IMR-90 (cell line): ENCODE measurements around the gene ZMIZ1. TPM values are rescaled to one million over a fixed set of nuclear protein-coding genes. Genes with fewer than 3 reads are reported as not detected.
A peak's percentile ranks its signal among the peaks of the same experiment; 100 is the strongest.

Experiments used
- ATAC-seq: fragments of 200-7000 bp; cut with Tn5 transposase; 2 replicates; pipeline ENCODE4 v1.9.1; 2020; ENCODE audit warnings: low read depth, mild to moderate bottlenecking, moderate library complexity
- BruUV-seq: library from RNA; stranded (reverse); fragments of 400-500 nt; replicated peaks from 2 replicates; lab custom pipeline; 2021; lab: Mats Ljungman, UMichigan
- CTCF ChIA-PET: fragments of 300-600 bp; formaldehyde crosslinking; extraction: SDS; loops from one replicate; lab custom pipeline; 2021; ENCODE audit warnings: antibody characterized with exemption; lab: Yijun Ruan, JAX
- POLR2A ChIA-PET: fragments of 300-600 bp; sonication (Branson Sonifier 250); formaldehyde crosslinking; loops from one replicate; lab custom pipeline; 2022; ENCODE audit warnings: antibody characterized with exemption; ENCODE audit not compliant: unreplicated experiment; lab: Charles Lee
- DNase-seq: peaks from one replicate; pipeline ENCODE4 v3.0.0; 2013
- H2AFZ ChIP-seq: replicated peaks from 2 replicates; pipeline ENCODE3; 2013; ENCODE audit warnings: low read length, mild to moderate bottlenecking; ENCODE audit not compliant: poor library complexity
- H2AK5ac ChIP-seq: 2 replicates; pipeline ENCODE4 v1.6.1; 2013; ENCODE audit warnings: low read depth, low read length, inconsistent platforms
- H2AK9ac ChIP-seq: replicated peaks from 2 replicates; pipeline ENCODE3; 2013; ENCODE audit warnings: mild to moderate bottlenecking, low read depth, low read length, moderate library complexity; ENCODE audit not compliant: poor library complexity
- H2BK120ac ChIP-seq: 2 replicates; pipeline ENCODE4 v1.6.1; 2013; ENCODE audit warnings: low read depth, low read length, inconsistent platforms
- H2BK15ac ChIP-seq: 3 replicates; pipeline ENCODE4 v1.6.1; 2013; ENCODE audit warnings: low read depth, low read length, inconsistent platforms
- H2BK20ac ChIP-seq: 2 replicates; pipeline ENCODE4 v1.6.1; 2013; ENCODE audit warnings: low read depth, mild to moderate bottlenecking, inconsistent platforms, low read length, moderate library complexity
- H2BK5ac ChIP-seq: 2 replicates; pipeline ENCODE4 v1.6.1; 2013; ENCODE audit warnings: mild to moderate bottlenecking, low read depth, low read length, inconsistent platforms; ENCODE audit not compliant: poor library complexity, severe bottlenecking
- H3K14ac ChIP-seq: replicated peaks from 2 replicates; pipeline ENCODE4 v1.6.1; 2013; ENCODE audit warnings: low read depth, low read length, inconsistent platforms
- H3K18ac ChIP-seq: 2 replicates; pipeline ENCODE4 v1.6.1; 2013; ENCODE audit warnings: low read depth, low read length, control low read depth
- H3K23ac ChIP-seq: 2 replicates; pipeline ENCODE4 v1.6.1; 2013; ENCODE audit warnings: low read depth, low read length, inconsistent platforms
- H3K27ac ChIP-seq: 2 replicates; pipeline ENCODE4 v1.5.1; 2013; ENCODE audit warnings: mild to moderate bottlenecking, control low read depth, low read length; ENCODE audit not compliant: insufficient read depth
- H3K27me3 ChIP-seq: 2 replicates; pipeline ENCODE4 v1.6.1; 2013; ENCODE audit warnings: low read length; ENCODE audit not compliant: control insufficient read depth, insufficient read depth
- H3K36me3 ChIP-seq: 2 replicates; pipeline ENCODE4 v1.6.1; 2013; ENCODE audit warnings: low read length, mixed read lengths; ENCODE audit not compliant: control insufficient read depth, insufficient read depth
- H3K4ac ChIP-seq: 2 replicates; pipeline ENCODE4 v1.6.1; 2013; ENCODE audit warnings: low read depth, low read length, inconsistent platforms
- H3K4me1 ChIP-seq: 2 replicates; pipeline ENCODE4 v1.6.1; 2013; ENCODE audit warnings: low read length, mixed read lengths; ENCODE audit not compliant: control insufficient read depth, insufficient read depth
- H3K4me2 ChIP-seq: 2 replicates; pipeline ENCODE4 v1.6.1; 2013; ENCODE audit warnings: low read depth, mild to moderate bottlenecking, control low read depth, low read length, moderate library complexity
- H3K4me3 ChIP-seq: 2 replicates; pipeline ENCODE4 v1.5.1; 2013; ENCODE audit warnings: low read depth, mild to moderate bottlenecking, control low read depth, low read length, moderate library complexity; ENCODE audit not compliant: insufficient read depth
- H3K56ac ChIP-seq: 2 replicates; pipeline ENCODE4 v1.6.1; 2013; ENCODE audit warnings: low read length, inconsistent platforms; ENCODE audit not compliant: insufficient read depth; ENCODE audit errors: extremely low read depth
- H3K79me1 ChIP-seq, 2 experiments: 2 replicates each; pipeline ENCODE4 v1.6.1; 2013; ENCODE audit warnings: low read length in 2 of 2, inconsistent platforms in 1 of 2, low read depth in 1 of 2
- H3K9ac ChIP-seq: 2 replicates; pipeline ENCODE4 v1.6.1; 2013; ENCODE audit warnings: low read depth, low read length, control low read depth
- H3K9me1 ChIP-seq: 2 replicates; pipeline ENCODE4 v1.6.1; 2013; ENCODE audit warnings: low read length, inconsistent platforms; ENCODE audit not compliant: insufficient read depth
- H3K9me3 ChIP-seq: 2 replicates; pipeline ENCODE4 v1.6.1; 2013; ENCODE audit warnings: low read length; ENCODE audit not compliant: control insufficient read depth, insufficient read depth
- H4K20me1 ChIP-seq: 2 replicates; pipeline ENCODE4 v1.6.1; 2013; ENCODE audit warnings: low read length, inconsistent platforms; ENCODE audit not compliant: insufficient read depth
- H4K5ac ChIP-seq: 2 replicates; pipeline ENCODE4 v1.6.1; 2013; ENCODE audit warnings: mild to moderate bottlenecking, low read depth, low read length, control low read depth
- H4K8ac ChIP-seq, 2 experiments: 2 replicates each; pipeline ENCODE4 v1.6.1; 2013; ENCODE audit warnings: low read depth in 2 of 2, low read length in 2 of 2, control low read depth in 1 of 2, inconsistent platforms in 1 of 2
- H4K91ac ChIP-seq: 2 replicates; pipeline ENCODE4 v1.6.1; 2013; ENCODE audit warnings: low read depth, low read length, inconsistent platforms; ENCODE audit not compliant: insufficient read depth
- BHLHE40 ChIP-seq: fragments of 150-350 bp; IDR thresholded peaks from 2 replicates; pipeline ENCODE4 v1.6.1; 2016; ENCODE audit warnings: mild to moderate bottlenecking, low read depth, low read length
- ELK1 ChIP-seq: fragments of 150-350 bp; IDR thresholded peaks from 2 replicates; pipeline ENCODE4 v1.6.1; 2016; ENCODE audit warnings: low read depth, mild to moderate bottlenecking, low read length, moderate library complexity, borderline replicate concordance
- MAFK ChIP-seq: IDR thresholded peaks from 2 replicates; pipeline ENCODE4 v1.6.1; 2012; ENCODE audit warnings: low read depth, low read length, improper control_type of control experiment
- MAZ ChIP-seq: IDR thresholded peaks from 2 replicates; pipeline ENCODE4 v1.6.1; 2012; ENCODE audit warnings: low read depth, mild to moderate bottlenecking, low read length, improper control_type of control experiment, moderate library complexity, borderline replicate concordance
- POLR2A ChIP-seq: IDR thresholded peaks from 2 replicates; pipeline ENCODE4 v1.6.1; 2012; ENCODE audit warnings: mild to moderate bottlenecking, low read depth, low read length
- RAD21 ChIP-seq: IDR thresholded peaks from 2 replicates; pipeline ENCODE4 v1.6.1; 2012; ENCODE audit warnings: low read length, improper control_type of control experiment
- RCOR1 ChIP-seq: IDR thresholded peaks from 2 replicates; pipeline ENCODE4 v1.6.1; 2012; ENCODE audit warnings: mild to moderate bottlenecking, low read length, improper control_type of control experiment; ENCODE audit not compliant: insufficient replicate concordance
- RFX5 ChIP-seq: IDR thresholded peaks from 2 replicates; pipeline ENCODE4 v1.8.0; 2012; ENCODE audit warnings: low read depth, mild to moderate bottlenecking, low read length, moderate library complexity
- SMC3 ChIP-seq: fragments of 150-350 bp; IDR thresholded peaks from 2 replicates; pipeline ENCODE4 v1.6.1; 2016; ENCODE audit warnings: low read depth, mild to moderate bottlenecking, antibody characterized with exemption, low read length, moderate library complexity
- WGBS, 2 experiments: methylation state at CpG; one replicate each; pipeline versions ENCODE4 v1.1.5 to v1.1.7; 2013; ENCODE audit warnings: missing lambda C conversion rate in 2 of 2; ENCODE audit not compliant: insufficient read length in 1 of 2; ENCODE audit errors: extremely low coverage in 2 of 2; 5-methylcytosine and 5-hydroxymethylcytosine counted together
- dilution Hi-C: fragments of 300-500 bp; cut with HindIII; formaldehyde crosslinking; loops from one replicate; pipeline ENCODE4 v1.14.3; 2018; ENCODE audit warnings: low sequenced_read_pairs; ENCODE audit not compliant: unreplicated experiment
- in situ Hi-C: fragments of 300-500 bp; cut with MboI; formaldehyde crosslinking; loops from 3 replicates; pipeline ENCODE4 v1.14.3; 2019; ENCODE audit warnings: low sequenced_read_pairs, inconsistent platforms, mixed read lengths
- intact Hi-C: fragments of 100-400 bp; cut with micrococcal nuclease; formaldehyde crosslinking; loops from 2 replicates; pipeline ENCODE4 v1.10.0; 2022
- polyA plus RNA-seq, 3 experiments: library from polyadenylated mRNA; depleted of rRNA; stranded (reverse); fragments of >200 nt; gene quantifications; 2 replicates each; pipeline ENCODE4 v1.2.3, GENCODE V29; 2012; ENCODE audit warnings: low replicate concordance in 1 of 3
- total RNA-seq: library from RNA; depleted of rRNA; stranded (reverse); fragments of >200 nt; gene quantifications from 2 replicates; pipeline ENCODE4 v1.2.3, GENCODE V29; 2012
- TF ChIP-seq, protein P1 (sequence below): conservative IDR thresholded peaks from 2 replicates; pipeline ENCODE4 v1.5.1; 2012; ENCODE audit warnings: mild to moderate bottlenecking, low read depth, low read length, improper control_type of control experiment
- TF ChIP-seq, protein P2 (sequence below): fragments of 150-350 bp; IDR thresholded peaks from 2 replicates; pipeline ENCODE4 v1.6.1; 2017; ENCODE audit warnings: mild to moderate bottlenecking, antibody characterized with exemption, low read length, low read depth

ZMIZ1 gene
- total and polyA plus RNA-seq, 2 of the 4 experiments (the other 2 are of a cell fraction) = 6.6 to 48.7 TPM

DNA sequence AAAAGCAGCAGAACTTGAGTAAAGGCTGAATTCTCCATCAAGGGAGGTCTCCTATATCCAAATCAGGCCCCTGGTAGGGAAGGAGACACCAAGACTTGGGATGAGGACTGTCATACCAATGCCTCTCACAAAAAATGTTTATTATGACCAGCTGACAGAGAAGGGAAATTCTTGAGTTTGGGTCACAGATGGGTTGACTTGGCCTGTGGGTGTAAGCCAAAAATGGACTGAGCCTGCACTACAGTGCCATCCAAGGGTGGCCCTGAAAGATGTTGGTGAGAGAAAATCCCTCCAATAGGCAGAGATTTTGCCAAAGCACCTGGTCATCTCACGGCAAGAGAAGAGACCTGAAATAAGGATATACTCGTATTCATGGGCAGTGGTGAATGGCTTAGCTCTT, 251.6 kb downstream of the ZMIZ1 start (continued):
- TF ChIP-seq MAZ (no peak), BHLHE40 (no peak), RAD21 (no peak), MAFK (no peak)

DNA sequence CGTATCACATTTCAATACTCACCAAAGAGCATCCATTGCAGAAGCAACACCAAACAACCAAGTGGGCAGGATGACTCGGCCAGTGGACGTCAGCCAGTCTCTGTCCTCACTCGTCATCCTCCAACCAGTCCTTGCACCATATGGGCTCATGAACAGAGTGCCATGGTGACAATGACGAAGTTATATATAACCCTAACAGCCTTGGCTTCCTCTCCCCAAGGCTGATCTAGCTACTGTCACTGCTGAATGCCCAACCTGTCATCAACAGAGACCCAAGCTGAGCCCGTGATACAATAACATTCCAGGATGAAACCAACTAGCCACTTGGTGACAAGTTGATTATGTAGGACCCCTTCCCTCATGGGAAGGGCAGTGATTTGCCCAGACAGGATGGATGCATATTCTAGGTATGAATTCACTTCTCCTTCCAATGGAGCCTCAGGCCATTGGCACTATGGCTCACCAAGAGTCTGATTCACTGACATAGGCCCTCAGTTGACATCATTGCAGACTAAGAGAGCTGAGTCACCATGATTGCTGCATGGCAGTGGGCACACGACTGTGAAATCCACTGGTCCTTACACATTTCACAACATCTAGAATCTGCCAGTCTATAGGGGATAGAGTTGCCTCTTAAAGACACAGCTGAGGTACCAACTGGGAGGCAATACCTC, 252.2 kb downstream of the ZMIZ1 start:
- dilution Hi-C loops (no loop called here), intact Hi-C loops (loop anchor here (1.0 kb wide), 1 partner anchor 22 kb away; no protein-coding TSS in a partner anchor), in situ Hi-C loops (no loop called here)
- Histone ChIP-seq H2AFZ (no peak overlapping the region), H2BK5ac (peak overlapping the region; percentile 92), H3K18ac (peak overlapping the region; percentile 84; the same call in 1 of the 2 replicates), H3K9me3 (no peaks in the 10 kb centered on the region), H2BK120ac (peak overlapping the region; percentile 95), H3K4me2 (no peak overlapping the region), H2AK5ac (peak overlapping the region; percentile 85), H2AK9ac (peak overlapping the region; percentile 22), H2BK15ac (peak overlapping the region; percentile 77; the same call in 2 of the 3 replicates), H4K5ac (peak overlapping the region; percentile 43; the same call in 1 of the 2 replicates), H2BK20ac (peak overlapping the region; percentile 47), H4K8ac (peak overlapping the region; percentile 1 to 51; a peak in 2 of 4 replicates), H3K27ac (peak overlapping the region; percentile 9; the same call in 1 of the 2 replicates), H4K91ac (peak overlapping the region; percentile 85), H3K14ac (peak overlapping the region; percentile 56), H3K4me1 (peaks cover 37% of the 10 kb centered on the region), H4K20me1 (no peaks in the 10 kb centered on the region), H3K4ac (peak overlapping the region; percentile 43), H3K79me1 (peaks cover 0 to 11% of the 10 kb centered on the region in 2 experiments; a peak in 1 of 4 replicates), H3K23ac (peak overlapping the region; percentile 33; the same call in 1 of the 2 replicates), H3K4me3 (no peak overlapping the region), H3K9me1 (peaks cover 42% of the 10 kb centered on the region), H3K27me3 (no peaks in the 10 kb centered on the region), H3K36me3 (no peaks in the 10 kb centered on the region), H3K56ac (0 out of 2 replicates have a peak overlapping the region, but pooled peaks have one; percentile 19), H3K9ac (no peak overlapping the region)
- ChIA-PET CTCF (no interaction called here), POLR2A (no interaction called here)
- ATAC-seq (peak; percentile 8), DNase-seq (peak; percentile 94)
- 77% methylated on average over 4 of the region's 7 CpGs; no CpG with 5 or more reads in 1 of the 2 experiments for WGBS, 2 experiments
- BruUV-seq = no TSS peak
- TF ChIP-seq, protein P1, sequence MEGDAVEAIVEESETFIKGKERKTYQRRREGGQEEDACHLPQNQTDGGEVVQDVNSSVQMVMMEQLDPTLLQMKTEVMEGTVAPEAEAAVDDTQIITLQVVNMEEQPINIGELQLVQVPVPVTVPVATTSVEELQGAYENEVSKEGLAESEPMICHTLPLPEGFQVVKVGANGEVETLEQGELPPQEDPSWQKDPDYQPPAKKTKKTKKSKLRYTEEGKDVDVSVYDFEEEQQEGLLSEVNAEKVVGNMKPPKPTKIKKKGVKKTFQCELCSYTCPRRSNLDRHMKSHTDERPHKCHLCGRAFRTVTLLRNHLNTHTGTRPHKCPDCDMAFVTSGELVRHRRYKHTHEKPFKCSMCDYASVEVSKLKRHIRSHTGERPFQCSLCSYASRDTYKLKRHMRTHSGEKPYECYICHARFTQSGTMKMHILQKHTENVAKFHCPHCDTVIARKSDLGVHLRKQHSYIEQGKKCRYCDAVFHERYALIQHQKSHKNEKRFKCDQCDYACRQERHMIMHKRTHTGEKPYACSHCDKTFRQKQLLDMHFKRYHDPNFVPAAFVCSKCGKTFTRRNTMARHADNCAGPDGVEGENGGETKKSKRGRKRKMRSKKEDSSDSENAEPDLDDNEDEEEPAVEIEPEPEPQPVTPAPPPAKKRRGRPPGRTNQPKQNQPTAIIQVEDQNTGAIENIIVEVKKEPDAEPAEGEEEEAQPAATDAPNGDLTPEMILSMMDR = no peak
- no peak for TF ChIP-seq RAD21
- no peak for TF ChIP-seq MAZ
- no peak for TF ChIP-seq SMC3
- TF ChIP-seq ELK1 = no peak
- TF ChIP-seq BHLHE40 = peak; percentile 89
- TF ChIP-seq RCOR1 = no peak
- no peak for TF ChIP-seq POLR2A
- TF ChIP-seq, protein P2, sequence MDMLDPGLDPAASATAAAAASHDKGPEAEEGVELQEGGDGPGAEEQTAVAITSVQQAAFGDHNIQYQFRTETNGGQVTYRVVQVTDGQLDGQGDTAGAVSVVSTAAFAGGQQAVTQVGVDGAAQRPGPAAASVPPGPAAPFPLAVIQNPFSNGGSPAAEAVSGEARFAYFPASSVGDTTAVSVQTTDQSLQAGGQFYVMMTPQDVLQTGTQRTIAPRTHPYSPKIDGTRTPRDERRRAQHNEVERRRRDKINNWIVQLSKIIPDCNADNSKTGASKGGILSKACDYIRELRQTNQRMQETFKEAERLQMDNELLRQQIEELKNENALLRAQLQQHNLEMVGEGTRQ = no peak
- no peak for TF ChIP-seq RFX5
